Measurements from ENCODE around the gene KIF21B.

KIF21B gene, protein sequence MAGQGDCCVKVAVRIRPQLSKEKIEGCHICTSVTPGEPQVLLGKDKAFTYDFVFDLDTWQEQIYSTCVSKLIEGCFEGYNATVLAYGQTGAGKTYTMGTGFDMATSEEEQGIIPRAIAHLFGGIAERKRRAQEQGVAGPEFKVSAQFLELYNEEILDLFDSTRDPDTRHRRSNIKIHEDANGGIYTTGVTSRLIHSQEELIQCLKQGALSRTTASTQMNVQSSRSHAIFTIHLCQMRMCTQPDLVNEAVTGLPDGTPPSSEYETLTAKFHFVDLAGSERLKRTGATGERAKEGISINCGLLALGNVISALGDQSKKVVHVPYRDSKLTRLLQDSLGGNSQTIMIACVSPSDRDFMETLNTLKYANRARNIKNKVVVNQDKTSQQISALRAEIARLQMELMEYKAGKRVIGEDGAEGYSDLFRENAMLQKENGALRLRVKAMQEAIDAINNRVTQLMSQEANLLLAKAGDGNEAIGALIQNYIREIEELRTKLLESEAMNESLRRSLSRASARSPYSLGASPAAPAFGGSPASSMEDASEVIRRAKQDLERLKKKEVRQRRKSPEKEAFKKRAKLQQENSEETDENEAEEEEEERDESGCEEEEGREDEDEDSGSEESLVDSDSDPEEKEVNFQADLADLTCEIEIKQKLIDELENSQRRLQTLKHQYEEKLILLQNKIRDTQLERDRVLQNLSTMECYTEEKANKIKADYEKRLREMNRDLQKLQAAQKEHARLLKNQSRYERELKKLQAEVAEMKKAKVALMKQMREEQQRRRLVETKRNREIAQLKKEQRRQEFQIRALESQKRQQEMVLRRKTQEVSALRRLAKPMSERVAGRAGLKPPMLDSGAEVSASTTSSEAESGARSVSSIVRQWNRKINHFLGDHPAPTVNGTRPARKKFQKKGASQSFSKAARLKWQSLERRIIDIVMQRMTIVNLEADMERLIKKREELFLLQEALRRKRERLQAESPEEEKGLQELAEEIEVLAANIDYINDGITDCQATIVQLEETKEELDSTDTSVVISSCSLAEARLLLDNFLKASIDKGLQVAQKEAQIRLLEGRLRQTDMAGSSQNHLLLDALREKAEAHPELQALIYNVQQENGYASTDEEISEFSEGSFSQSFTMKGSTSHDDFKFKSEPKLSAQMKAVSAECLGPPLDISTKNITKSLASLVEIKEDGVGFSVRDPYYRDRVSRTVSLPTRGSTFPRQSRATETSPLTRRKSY (N-terminal part only)

DNA sequence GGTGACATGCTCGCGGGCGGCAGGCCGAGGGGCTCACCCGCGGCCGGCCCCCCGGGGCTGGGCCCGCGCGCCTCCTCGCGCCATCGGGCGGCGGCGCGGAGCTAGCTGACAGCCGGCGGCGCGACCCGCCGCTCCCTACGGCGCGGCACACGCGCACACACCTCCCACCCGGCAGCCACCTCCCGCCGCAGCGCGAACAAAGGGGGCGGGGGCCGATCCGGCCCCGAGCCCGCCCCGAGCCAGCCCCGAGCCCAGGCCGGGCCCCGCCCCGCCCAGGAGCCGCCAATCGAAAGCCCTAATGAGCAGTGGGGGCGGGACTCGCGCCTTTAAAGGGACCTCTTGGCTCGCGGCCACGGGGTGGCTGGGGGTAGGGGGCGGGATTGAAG is at the start of gene KIF21B:
KIF21B (minus strand) TSS at position 198 of the 386 bp plus-strand sequence. CDS start 331 bp downstream, outside the sequence.
- DNase-seq = peak; percentile 24 to 49

DNA sequence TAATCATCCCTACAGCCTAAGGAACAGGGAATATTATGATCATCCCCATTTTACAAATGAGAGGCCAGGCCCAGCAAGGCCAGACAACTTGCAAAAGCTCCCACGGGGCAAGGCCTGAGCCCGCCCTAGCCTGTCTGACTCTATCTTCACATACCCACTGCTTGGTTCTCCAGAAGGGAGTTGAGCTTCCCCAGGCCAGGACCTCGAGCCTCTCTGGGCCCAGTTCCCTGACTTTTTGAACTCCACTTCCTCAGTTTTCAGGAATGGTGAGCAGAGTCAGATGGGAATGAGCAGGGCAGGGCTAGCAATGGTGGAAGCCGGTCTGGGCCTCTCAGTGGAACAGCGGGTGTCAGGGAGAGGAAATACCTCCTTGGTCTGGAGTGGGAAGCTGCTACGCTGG is 49.4 kb upstream of the KIF21B start:
- DNase-seq = no peak

DNA sequence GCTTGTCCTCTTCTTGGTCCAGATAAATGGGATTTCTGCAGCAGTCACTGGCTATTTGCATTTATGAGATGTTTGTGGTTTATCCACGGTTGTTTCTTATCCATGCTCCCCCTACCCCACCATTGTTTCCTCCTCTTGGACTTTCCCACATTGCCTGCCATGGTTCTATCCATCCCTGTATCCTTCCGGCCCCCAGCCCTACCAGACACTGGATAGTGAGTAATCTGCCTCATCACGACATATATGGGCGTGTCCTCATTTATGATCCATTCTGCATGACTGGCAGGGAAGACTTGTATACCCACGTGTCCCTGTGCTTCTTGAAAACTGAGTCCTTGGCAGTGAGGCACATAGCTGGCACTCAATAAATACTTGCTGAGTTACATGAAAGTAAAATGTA is 48.6 kb upstream of the KIF21B start:
- no peak for DNase-seq

DNA sequence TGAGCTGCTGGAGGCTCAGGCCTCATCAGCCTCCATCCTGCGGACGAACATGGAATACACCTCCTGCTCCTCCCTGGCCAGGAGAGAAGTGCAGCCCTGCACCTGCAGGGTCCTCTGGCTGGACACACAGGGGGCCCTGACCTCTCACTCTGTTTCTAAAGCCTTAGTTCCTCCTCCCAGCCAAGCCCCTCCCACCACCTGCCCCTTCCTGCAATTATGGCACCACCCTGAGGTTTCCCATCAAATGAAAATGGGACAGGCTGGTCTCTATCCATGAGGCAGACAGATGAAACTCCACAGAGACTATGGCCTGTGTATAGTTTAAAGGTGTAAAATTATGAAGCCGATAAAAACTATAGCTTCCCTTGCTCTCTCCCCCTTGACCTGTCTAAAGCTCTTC is 46.1 kb upstream of the KIF21B start:
- DNase-seq = no peak

DNA sequence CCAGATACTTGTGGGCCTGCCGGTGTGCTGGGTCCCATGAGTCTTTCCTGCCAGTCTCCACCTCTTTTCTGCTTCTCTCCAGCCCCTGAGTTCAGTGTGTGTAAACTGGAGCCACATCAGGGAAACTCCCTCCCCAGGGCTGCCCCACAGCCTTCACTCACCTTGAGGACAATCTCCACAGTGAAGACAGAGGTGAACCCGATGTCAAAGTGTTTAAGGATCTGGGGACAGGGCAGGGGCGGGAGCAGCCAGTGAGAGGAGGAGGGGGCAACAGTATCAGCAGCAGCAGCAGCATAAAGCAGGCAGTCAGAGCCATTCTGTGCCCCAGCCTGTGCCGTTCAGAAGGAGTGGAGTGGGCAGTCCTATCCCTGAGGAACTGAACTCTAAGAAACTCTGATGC is 45.5 kb upstream of the KIF21B start:
- no peak for DNase-seq

DNA sequence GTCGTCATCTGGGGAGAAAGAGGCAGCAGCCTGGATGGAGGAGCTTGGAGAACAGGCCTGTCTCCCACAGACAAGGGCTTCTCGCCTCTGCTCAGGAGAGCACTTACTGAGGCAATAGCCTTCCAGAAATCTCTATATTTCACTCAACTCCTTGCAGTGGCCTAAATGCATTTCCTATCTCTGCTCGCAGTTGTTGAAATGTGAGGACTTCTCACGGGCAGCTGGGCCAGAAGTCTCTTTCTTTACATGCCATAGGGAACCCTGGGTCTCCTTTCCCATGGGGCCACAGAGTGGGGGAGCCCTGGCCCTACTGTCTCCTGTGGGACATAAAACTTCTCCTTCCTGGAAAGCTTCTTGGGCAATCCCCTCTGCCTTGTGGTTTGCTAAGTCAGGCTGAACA is 43.5 kb upstream of the KIF21B start:
- DNase-seq = no peak

DNA sequence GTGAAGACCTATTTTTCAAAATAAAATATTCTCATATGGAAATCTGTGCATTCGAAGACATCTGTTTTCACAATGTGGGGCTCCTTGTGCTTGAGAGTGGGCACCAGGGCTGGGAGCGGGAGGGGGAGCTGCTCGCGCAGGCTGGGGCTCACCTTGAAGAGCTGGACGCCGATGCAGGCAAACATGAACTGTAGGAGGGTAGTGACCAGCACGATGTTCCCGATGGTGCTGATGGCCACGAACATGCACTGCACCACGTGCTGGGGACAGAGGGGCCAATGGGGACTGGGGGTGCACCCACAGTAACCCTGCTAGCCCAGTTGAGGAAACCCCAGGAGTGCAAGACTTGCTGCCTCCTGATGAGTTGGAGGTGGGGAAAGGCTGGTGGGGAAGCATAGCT is 42.2 kb upstream of the KIF21B start:
- DNase-seq = no peak

DNA sequence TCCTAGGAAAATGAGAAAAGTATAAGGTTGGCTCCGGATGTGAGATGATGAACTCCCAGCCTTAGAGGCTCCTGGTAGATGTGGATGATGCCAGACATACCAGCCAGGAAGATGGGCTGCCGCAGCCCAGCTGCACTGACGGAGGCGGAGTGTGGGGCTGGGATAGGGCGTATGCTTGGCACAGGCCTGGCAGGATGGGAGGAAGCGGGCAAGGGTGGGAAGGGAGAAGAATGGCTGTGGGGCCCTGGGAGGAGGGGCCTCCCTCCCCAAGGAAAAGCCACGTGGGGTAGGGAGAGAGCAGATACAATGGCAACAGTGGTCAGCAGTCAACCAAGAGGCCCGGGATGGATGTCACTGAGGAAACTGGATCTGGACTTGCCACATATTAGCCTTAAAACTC is 41.3 kb upstream of the KIF21B start:
- DNase-seq = no peak

DNA sequence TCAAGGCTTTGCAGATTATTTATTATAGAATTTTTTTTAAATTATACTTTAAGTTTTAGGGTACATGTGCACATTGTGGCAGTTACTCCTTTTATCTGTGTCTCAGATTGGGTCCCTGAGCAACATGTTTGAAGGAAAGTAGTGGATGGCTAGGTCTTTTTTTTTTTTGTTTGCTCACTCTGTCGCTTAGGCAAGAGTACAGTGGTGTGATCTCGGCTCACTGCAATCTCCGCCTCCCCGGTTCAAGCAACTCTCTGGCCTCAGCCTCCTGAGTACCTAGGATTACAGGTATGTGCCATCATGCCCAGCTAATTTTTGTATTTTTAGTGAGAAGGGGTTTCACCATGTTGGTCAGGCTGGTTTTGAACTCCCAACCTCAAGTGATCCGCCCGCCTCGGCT is 39.6 kb upstream of the KIF21B start:
- no peak for DNase-seq

DNA sequence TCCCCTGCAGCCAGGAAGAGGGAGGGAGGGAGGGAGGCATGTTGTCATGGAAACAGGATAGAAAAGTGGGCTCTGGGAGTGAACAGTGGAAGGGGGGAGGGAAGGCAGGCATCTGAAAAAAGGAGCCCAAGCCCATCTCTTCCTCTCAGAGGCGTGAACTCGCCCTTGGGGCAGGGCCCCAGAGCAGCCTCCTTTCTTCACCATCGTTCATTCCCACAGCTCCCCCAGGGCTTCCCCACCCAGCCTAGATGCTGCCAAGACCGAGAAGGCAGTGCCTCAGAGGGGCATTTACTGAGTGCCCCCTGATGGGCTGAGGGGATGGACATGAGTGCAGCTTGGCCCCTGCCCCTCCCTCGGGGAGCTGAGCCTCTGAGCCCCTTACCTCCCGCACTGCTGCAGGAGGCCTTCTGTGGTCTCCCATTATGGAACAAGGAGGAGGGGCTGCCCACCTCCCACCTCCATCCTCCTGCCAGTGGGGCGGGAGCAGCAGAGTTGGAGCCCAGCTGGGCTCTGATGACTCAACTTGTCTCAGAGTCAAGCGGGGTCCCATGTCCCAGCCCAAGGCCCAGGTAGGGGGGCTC is 39.1 kb upstream of the KIF21B start:
- DNase-seq = no peak

DNA sequence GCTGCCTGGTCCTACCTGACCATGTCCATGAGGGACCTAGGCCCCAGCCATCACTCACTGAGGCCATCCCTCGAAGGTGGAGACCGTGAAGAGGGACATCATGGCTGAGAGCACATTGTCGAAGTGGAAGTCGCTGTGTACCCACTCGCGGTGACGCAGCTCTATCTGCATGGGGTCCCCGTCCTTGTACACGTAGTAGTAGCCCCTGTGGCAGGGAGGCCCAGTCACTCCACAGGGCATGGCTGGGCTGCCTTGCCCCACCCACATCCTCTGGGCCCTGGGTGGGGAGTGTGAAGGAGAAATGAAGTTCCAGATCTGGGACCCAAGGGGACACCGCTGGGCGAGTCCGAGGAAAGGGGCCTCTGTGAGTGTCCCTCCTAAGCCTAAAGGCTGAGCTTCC is 38.4 kb upstream of the KIF21B start:
- DNase-seq = no peak

DNA sequence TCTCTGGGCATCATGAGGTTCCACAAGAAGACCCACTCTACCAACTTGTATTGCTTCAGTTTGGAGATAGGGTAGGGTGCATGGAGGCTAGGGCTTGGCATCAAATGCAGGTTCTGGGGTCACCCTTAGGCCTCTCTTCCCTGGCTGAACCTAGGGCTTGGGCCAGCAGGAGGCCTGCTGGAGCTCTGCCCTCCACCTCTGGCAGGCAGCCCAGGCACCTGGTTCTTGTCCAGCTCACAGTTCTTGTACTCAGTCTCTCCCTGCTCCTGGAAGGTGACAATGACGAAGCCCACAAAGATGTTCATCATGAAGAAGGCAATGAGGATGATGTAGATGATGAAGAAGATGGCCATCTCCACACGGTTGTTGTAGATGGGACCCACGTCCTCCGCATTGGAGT is 37.5 kb upstream of the KIF21B start:
- DNase-seq = no peak

DNA sequence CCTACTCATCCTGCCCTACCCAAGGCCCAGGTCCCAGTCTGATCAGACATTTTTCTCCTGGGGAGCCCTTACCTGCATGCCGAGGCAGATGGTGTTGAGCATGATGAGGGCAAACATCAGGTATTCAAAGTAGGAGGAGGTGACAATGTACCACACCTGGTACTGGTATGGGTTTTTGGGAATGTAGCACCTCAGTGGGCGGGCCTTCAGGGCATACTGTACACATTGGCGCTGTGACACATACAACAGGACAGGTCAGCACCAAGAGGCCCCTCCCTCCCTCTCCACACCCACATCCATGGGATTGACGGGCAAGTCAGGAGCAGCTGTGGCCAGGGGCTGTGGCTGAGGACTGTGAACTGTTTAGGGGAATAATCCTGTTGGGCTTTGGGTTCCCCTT is 37.1 kb upstream of the KIF21B start:
- no peak for DNase-seq

DNA sequence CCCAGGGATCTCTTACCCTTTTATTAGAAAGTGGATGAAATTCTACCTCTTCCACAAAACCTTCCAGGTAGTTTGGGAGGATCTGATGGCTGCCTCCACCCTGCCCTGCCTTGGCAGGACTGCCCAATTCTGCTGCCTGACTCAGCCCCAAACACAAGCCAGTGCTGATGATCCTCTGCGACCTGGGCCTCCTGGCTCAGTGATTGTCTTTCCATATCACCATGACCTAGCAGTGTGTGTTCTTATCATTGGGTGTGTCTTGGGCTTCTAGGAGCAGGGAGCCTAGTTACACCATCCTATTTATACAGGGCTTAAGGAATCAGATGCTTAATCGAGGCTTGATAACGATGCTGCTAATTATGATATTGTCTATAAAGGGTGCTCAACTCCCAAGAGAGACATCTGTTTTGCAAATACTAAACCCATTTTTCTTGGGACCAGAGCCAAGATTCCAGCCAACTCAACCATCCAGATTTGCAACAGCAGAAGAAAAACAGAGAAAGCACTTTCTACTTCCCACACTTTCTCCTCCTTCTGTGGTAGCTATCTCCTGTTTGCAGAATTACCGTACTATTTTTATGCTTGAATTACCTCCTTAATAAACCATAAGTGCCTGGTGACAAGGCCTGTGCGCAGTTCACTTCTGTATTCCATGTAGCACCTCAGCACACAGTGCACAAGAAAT is 36.5 kb upstream of the KIF21B start:
- DNase-seq = no peak

DNA sequence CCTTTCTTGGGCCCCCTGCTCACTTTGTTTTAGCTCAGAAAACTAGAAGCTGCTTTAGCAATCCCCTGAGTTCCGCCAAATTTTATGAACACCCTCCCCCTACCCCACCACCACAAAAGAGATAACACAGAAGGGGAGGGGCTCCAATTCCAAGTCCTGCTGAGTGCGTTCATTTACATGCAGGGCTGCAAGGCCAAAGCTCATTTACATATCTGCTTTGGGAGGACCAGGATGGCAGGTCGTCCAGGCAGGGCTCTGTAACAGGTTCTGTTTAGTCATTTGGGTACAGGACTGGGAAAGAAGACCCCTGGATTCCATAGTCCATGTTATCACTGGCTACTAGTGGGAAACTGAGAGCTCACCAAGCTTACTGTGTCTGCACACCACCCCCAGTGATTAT is 35.9 kb upstream of the KIF21B start:
- no peak for DNase-seq

DNA sequence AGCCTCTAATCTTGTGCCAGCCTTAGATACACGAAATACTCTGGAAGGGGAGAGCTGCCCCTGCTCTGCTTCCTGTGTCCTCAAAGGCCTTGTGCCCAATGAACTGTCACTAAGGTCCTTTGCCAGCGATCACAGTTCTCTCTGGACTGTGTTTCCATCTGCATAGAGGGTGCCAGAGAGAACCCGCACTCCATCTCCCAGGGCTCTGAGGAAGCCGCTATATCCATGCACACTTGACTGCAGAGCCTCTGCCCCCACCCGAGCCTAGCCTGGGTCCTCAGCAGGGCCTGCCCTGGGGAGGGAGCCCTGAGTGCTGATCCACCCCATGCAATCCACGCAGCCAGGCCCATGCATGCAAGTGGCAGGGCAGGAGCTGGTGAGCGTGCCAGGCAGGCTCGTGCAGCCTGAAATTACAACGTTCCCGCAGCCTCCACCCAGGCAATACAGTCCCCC is 30.6 kb upstream of the KIF21B start:
- no peak for DNase-seq

DNA sequence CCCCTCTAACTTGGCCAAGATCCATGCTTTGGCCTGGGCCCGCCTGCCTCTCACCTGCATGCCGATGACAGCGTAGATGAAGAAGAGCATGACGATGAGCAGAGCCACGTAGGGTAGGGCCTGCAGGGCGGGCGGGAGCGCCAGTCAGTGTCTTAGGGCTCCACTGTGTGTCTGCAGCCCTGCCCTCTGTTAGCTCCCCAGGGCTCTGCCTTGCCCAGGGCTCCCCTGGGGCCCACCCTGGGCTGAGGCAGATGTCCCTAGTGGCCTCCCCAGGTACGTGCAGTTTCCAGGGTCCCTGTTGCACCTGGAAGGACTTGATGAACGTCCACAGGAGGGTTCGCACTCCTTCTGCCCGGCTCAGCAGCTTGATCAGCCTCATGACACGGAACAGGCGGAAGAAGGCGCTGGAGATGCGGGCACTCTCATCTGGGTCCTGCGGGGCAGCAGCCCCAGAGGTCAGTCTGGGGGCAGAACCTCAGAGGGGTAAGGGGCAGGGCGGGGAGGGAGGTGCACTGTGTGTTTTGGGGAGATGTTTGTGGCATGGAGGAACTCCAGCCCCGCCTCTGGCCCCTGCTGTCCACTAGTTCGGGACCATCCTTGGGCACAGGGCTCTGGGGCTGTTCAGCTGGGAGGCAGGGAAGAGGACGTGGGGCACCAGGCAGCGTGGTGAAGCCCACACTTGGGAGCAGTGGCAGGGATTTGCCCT is 29.8 kb upstream of the KIF21B start:
- DNase-seq = no peak

DNA sequence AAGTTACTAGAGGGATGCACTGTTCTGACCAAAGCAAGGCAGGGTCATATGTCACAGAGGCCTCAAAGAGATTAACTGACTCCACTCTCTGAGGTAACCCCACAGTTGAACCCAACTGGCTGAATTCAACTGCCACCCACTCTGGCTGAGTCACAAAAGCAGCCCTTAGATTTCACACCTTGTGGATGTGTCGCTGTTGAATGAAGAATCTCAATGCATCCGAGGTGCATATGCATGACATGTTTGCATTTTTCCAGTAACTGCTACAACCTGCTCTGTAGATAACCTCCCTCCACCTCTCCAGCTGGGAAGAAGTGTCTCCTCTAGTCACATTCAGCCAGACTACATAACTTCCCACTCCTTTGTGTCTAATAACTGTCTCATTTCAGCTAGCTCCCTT is 27.9 kb upstream of the KIF21B start:
- no peak for DNase-seq

DNA sequence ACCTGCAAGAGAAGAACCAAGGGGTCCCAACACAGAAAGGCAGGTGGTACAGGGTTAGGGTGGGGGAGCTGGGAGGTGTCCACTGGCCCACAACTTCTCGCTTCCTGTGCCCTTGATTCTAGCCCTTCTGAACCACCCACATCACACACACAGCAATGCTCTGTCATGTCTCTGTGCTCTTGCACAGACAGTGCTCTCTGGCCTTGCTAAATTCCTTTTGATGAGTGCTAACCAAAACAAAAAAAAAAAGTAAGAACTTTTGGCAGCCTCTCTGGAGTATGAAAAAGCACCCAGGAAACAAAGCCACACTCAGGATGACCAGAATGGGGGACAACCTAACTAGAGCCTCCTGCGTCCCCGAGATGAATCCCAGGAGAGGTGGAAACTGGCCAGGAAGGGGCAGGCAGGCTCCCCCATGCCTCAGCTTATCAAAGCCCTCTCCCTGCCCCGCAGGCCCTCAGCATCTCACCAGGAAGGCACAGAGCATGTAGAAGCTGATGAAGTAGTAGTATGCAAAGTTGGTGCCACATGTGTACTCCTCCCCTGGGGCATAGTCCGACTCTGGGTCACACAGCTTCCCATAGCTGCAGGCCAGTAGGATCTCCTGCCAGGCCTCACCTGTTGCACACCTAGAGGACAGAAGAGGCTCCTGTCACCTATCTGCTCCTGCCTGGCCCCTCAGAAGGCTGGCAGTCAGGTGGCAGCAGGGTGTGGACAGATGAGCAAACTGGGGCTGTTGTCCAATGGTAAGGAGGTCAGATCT is 27.2 kb upstream of the KIF21B start:
- DNase-seq = no peak

DNA sequence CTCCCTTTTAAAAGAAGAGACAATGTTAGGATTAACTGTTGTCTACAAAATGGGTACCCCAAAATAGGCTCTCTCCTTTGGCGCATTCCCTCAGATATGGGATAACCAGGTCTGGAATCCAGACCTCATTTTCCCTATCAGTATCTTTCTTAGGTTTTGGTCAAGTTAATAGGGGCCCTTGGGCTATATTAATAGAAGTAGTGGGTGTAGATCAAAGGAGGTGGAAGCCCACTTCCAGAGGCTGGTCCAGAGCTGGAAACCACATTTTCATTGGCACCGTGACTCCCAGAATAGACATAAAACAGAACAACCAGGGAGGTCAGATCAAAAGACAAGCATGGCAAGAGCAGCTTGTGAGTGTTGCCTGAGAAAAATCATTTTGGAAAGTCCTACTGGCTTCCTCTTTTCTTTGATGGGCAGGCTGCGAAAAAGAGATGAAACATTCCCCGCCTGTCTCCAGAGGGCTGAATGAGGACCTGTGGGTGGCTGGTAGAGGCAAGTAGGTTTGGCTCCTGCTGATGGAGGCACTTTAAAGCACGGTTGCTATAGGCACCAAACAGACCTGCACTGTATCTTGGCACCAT is 25.8 kb upstream of the KIF21B start:
- no peak for DNase-seq

DNA sequence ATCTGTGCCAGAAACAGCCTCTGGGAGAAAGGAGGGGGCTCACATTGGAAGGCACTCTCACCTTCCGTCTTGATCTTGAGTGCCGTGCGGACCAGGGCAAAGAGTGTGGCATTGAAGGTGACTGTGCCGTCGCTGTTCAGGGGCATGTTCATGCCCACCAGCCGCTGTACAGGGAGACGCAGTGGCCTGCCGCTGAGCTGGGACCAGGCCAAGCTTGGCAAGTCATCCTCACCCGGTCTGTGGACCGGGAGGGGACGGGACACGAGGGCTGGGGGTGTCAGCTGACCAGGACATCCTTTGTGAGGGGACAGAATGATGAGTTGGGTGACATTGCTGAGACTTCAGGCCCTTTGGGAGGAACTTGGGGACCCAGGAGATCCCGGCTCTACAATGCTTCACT is 25.0 kb upstream of the KIF21B start:
- no peak for DNase-seq

Measured in NCI-H187 (cell line).